Smooth muscle cell (in vitro differentiated cells): ENCODE measurements around the gene GATAD2B. TPM values are rescaled to one million over a fixed set of nuclear protein-coding genes. Genes with fewer than 3 reads are reported as not detected.

Source experiments
- DNase-seq: peaks from one replicate; lab custom pipeline; 2025; ENCODE audit not compliant: unreplicated experiment; lab: John Stamatoyannopoulos, UW
- H2AFZ ChIP-seq: fragments of 200-600 bp; sonication (generic); 2 replicates; pipeline ENCODE4 v1.6.0; 2016; ENCODE audit warnings: antibody characterized with exemption, low read depth, mild to moderate bottlenecking
- H3F3A ChIP-seq: fragments of 200-600 bp; sonication (generic); 2 replicates; pipeline ENCODE4 v1.6.0; 2017; ENCODE audit warnings: antibody characterized with exemption, low read depth
- H3K27ac ChIP-seq: fragments of 200-600 bp; sonication (generic); 2 replicates; pipeline ENCODE4 v1.5.1; 2016; ENCODE audit warnings: low read depth, mild to moderate bottlenecking
- H3K27me3 ChIP-seq: fragments of 200-600 bp; sonication (generic); 2 replicates; pipeline ENCODE4 v1.6.1; 2016; ENCODE audit warnings: low read depth, mild to moderate bottlenecking
- H3K36me3 ChIP-seq: fragments of 200-600 bp; sonication (generic); 2 replicates; pipeline ENCODE4 v1.5.1; 2016; ENCODE audit warnings: low read depth
- H3K4me1 ChIP-seq: fragments of 200-600 bp; sonication (generic); 2 replicates; pipeline ENCODE4 v1.5.1; 2016; ENCODE audit warnings: low read depth
- H3K4me2 ChIP-seq: fragments of 200-600 bp; sonication (generic); 2 replicates; pipeline ENCODE4 v1.6.0; 2016; ENCODE audit warnings: mild to moderate bottlenecking
- H3K4me3 ChIP-seq: fragments of 200-600 bp; sonication (generic); 2 replicates; pipeline ENCODE4 v1.5.1; 2016; ENCODE audit warnings: mild to moderate bottlenecking
- H3K79me2 ChIP-seq: fragments of 200-600 bp; sonication (generic); 2 replicates; pipeline ENCODE4 v1.6.0; 2016; ENCODE audit warnings: low read depth, mild to moderate bottlenecking
- H3K9ac ChIP-seq: fragments of 200-600 bp; sonication (generic); 2 replicates; pipeline ENCODE4 v1.6.0; 2016; ENCODE audit warnings: low read depth
- H3K9me3 ChIP-seq: fragments of 200-600 bp; sonication (generic); replicated peaks from 2 replicates; pipeline ENCODE4 v1.5.1; 2016; ENCODE audit warnings: low read depth
- H4K20me1 ChIP-seq: fragments of 200-600 bp; sonication (generic); 2 replicates; pipeline ENCODE4 v1.6.0; 2016; ENCODE audit warnings: low read depth
- CTCF ChIP-seq: fragments of 200-600 bp; sonication (generic); IDR thresholded peaks from 2 replicates; pipeline ENCODE4 v1.5.1; 2017; ENCODE audit warnings: borderline replicate concordance, mild to moderate bottlenecking, antibody characterized with exemption; ENCODE audit not compliant: insufficient read depth, poor library complexity, severe bottlenecking
- WGBS: methylation state at CpG from one replicate; pipeline ENCODE4 v1.1.7; 2016; ENCODE audit warnings: low lambda C conversion rate; 5-methylcytosine and 5-hydroxymethylcytosine counted together
- polyA plus RNA-seq: library from polyadenylated mRNA; unstranded; fragments of >200 nt; fragmentation: Nextera tagmentation; extraction: Ambion mirVana; gene quantifications from 2 replicates; pipeline ENCODE4 v1.2.1, GENCODE V29; 2016
- total RNA-seq: library from RNA; depleted of rRNA; stranded (reverse); fragments of >200 nt; gene quantifications from 2 replicates; pipeline ENCODE4 v1.2.3, GENCODE V29; 2014

Gene GATAD2B
- total and polyA plus RNA-seq, 2 experiments from 2014 or later, result 7.8 to 24.9 TPM

GRCh38 chr1:153816283-153816889, 106.4 kb downstream of the GATAD2B start:
- TF ChIP-seq CTCF, result no peak
- H3K27me3 ChIP-seq, result no peaks in the 10 kb centered on the region
- H3F3A ChIP-seq, result no peaks in the 10 kb centered on the region
- no peaks in the 10 kb centered on the region for H3K4me1 ChIP-seq
- no peak for DNase-seq
- peaks cover 32% of the 10 kb centered on the region for H3K36me3 ChIP-seq
- 99% methylated on average over 13 of the region's 13 CpGs for WGBS
- no peak overlapping the region for H3K9ac ChIP-seq
- no peaks in the 10 kb centered on the region for H3K79me2 ChIP-seq
- H3K4me2 ChIP-seq, result no peak overlapping the region
- H3K9me3 ChIP-seq, result no peaks in the 10 kb centered on the region
- no peak overlapping the region for H3K27ac ChIP-seq
- no peak overlapping the region for H2AFZ ChIP-seq
- no peaks in the 10 kb centered on the region for H4K20me1 ChIP-seq
- H3K4me3 ChIP-seq, result no peak overlapping the region

- WGBS, result 93% methylated on average over 11 of the region's 11 CpGs
- no peaks in the 10 kb centered on the region for H3K27me3 ChIP-seq
- DNase-seq, result no peak
- H3K4me1 ChIP-seq, result no peaks in the 10 kb centered on the region
- TF ChIP-seq CTCF, result no peak
- H3K9ac ChIP-seq, result no peak overlapping the region
- H3K36me3 ChIP-seq, result peaks cover 2% of the 10 kb centered on the region
- H2AFZ ChIP-seq, result no peak overlapping the region
- no peaks in the 10 kb centered on the region for H3K79me2 ChIP-seq
- no peaks in the 10 kb centered on the region for H3K9me3 ChIP-seq
- no peak overlapping the region for H3K4me2 ChIP-seq
- no peak overlapping the region for H3K4me3 ChIP-seq
- no peaks in the 10 kb centered on the region for H4K20me1 ChIP-seq
- H3F3A ChIP-seq, result no peaks in the 10 kb centered on the region
- no peak overlapping the region for H3K27ac ChIP-seq
These were observed 116.7 kb downstream of the GATAD2B start for GRCh38 chr1:153805886-153806719.

- H3K27me3 ChIP-seq, result no peaks in the 10 kb centered on the region
- whole genome bisulfite sequencing, result 91% methylated on average over 5 of the region's 5 CpGs
- no peaks in the 10 kb centered on the region for H4K20me1 ChIP-seq
- H3K79me2 ChIP-seq, result no peaks in the 10 kb centered on the region
- no peak overlapping the region for H3K4me3 ChIP-seq
- H3K9ac ChIP-seq, result no peak overlapping the region
- no peak overlapping the region for H3K27ac ChIP-seq
- no peak overlapping the region for H3K4me2 ChIP-seq
- H3K4me1 ChIP-seq, result no peaks in the 10 kb centered on the region
- H3K36me3 ChIP-seq, result no peaks in the 10 kb centered on the region
- no peaks in the 10 kb centered on the region for H3K9me3 ChIP-seq
- H2AFZ ChIP-seq, result no peak overlapping the region
- H3F3A ChIP-seq, result no peaks in the 10 kb centered on the region
- TF ChIP-seq CTCF, result no peak
- DNase-seq, result no peak
These were observed 117.6 kb downstream of the GATAD2B start for GRCh38 chr1:153805042-153805745.
